Neural progenitor cell (in vitro differentiated cells): ENCODE measurements around the gene OFD1. TPM values are rescaled to one million over a fixed set of nuclear protein-coding genes. Genes with fewer than 3 reads are reported as not detected.

ENCODE experiments used
- DNase-seq: peaks from one replicate; pipeline ENCODE4 v3.0.0-alpha.2; 2016; ENCODE audit warnings: low spot score
- H2AFZ ChIP-seq: fragments of 200-600 bp; sonication (generic); replicated peaks from 2 replicates; pipeline ENCODE4 v1.6.1; 2016; ENCODE audit warnings: antibody characterized with exemption
- H3F3A ChIP-seq: fragments of 200-600 bp; sonication (generic); 2 replicates; pipeline ENCODE4 v1.6.1; 2016; ENCODE audit warnings: antibody characterized with exemption, low read depth
- H3K27ac ChIP-seq: fragments of 200-600 bp; sonication (generic); 2 replicates; pipeline ENCODE4 v1.5.1; 2016; ENCODE audit warnings: mild to moderate bottlenecking
- H3K27me3 ChIP-seq: fragments of 200-600 bp; sonication (generic); 2 replicates; pipeline ENCODE4 v1.6.1; 2016; ENCODE audit warnings: mild to moderate bottlenecking, moderate library complexity
- H3K36me3 ChIP-seq: fragments of 200-600 bp; sonication (generic); 2 replicates; pipeline ENCODE4 v1.5.1; 2016
- H3K4me1 ChIP-seq: fragments of 200-600 bp; sonication (generic); 2 replicates; pipeline ENCODE4 v1.6.1; 2016; ENCODE audit warnings: mixed run types
- H3K4me2 ChIP-seq: fragments of 200-600 bp; sonication (generic); 2 replicates; pipeline ENCODE4 v1.6.1; 2016
- H3K4me3 ChIP-seq: fragments of 200-600 bp; sonication (generic); 2 replicates; pipeline ENCODE4 v1.5.1; 2016
- H3K79me2 ChIP-seq: fragments of 200-600 bp; sonication (generic); 2 replicates; pipeline ENCODE4 v1.6.1; 2016; ENCODE audit warnings: low read depth
- H3K9ac ChIP-seq: fragments of 200-600 bp; sonication (generic); 2 replicates; pipeline ENCODE4 v1.6.1; 2016
- H3K9me3 ChIP-seq: fragments of 200-600 bp; sonication (generic); 2 replicates; pipeline ENCODE4 v1.5.1; 2016; ENCODE audit warnings: low read depth
- H4K20me1 ChIP-seq: fragments of 200-600 bp; sonication (generic); 2 replicates; pipeline ENCODE4 v1.6.1; 2016; ENCODE audit warnings: low read depth
- H3K27ac Mint-ChIP-seq: 3 replicates; pipeline ENCODE4 v1.8.0; 2021; ENCODE audit warnings: mixed read lengths
- H3K27me3 Mint-ChIP-seq: 2 replicates; pipeline ENCODE4 v1.8.0; 2022; ENCODE audit warnings: low read depth, mild to moderate bottlenecking, inconsistent platforms, moderate library complexity, mixed read lengths; ENCODE audit not compliant: insufficient read depth
- H3K36me3 Mint-ChIP-seq: 3 replicates; pipeline ENCODE4 v1.8.0; 2021; ENCODE audit warnings: mixed read lengths
- H3K4me1 Mint-ChIP-seq: 3 replicates; pipeline ENCODE4 v1.8.0; 2021; ENCODE audit warnings: mixed read lengths
- H3K4me3 Mint-ChIP-seq: 3 replicates; pipeline ENCODE4 v1.8.0; 2021; ENCODE audit warnings: mild to moderate bottlenecking, moderate library complexity, mixed read lengths
- H3K9me3 Mint-ChIP-seq: 3 replicates; pipeline ENCODE4 v1.8.0; 2020; ENCODE audit warnings: mixed read lengths
- CTCF ChIP-seq: fragments of 200-600 bp; sonication (generic); IDR thresholded peaks from 2 replicates; pipeline ENCODE4 v1.5.1; 2017; ENCODE audit warnings: antibody characterized with exemption, mild to moderate bottlenecking
- EZH2 ChIP-seq: fragments of 200-600 bp; sonication (generic); IDR thresholded peaks from 2 replicates; pipeline ENCODE4 v1.6.1; 2017; ENCODE audit warnings: antibody characterized with exemption, mild to moderate bottlenecking, moderate library complexity
- EZH2phosphoT487 ChIP-seq: fragments of 200-600 bp; sonication (generic); IDR thresholded peaks from 2 replicates; pipeline ENCODE4 v1.6.1; 2017; ENCODE audit warnings: antibody characterized with exemption
- total RNA-seq: library from RNA; depleted of rRNA; stranded (reverse); fragments of >200 nt; gene quantifications from 2 replicates; pipeline ENCODE4 v1.2.3, GENCODE V29; 2015; ENCODE audit warnings: low replicate concordance

OFD1 gene
- 23.3 and 36.0 TPM in 2 replicates for total RNA-seq

- no peaks in the 10 kb centered on the region for H3K27me3 ChIP-seq
- H2AFZ ChIP-seq: peak within 1 kb of the TSS; percentile 74
Observed at GRCh38 chrX:13734278-13735172, at the start of gene OFD1, which contains the start of gene TRAPPC2. OFD1 (plus strand) TSS chrX:13734748; CDS start chrX:13735072, 324 bp downstream. TRAPPC2 (minus strand) TSS chrX:13734620; CDS start chrX:13719963, 14,657 bp downstream.

GRCh38 chrX:13685126-13685763 lies 49.3 kb upstream of the OFD1 start:
- Histone ChIP-seq H3K4me1 (no peaks in the 10 kb centered on the region), H2AFZ (no peak overlapping the region), H3K9me3 (no peaks in the 10 kb centered on the region), H3K27ac (no peak overlapping the region), H3K4me3 (no peak overlapping the region), H3K27me3 (peaks cover 19% of the 10 kb centered on the region), H3K4me2 (no peak overlapping the region), H4K20me1 (peaks cover 2% of the 10 kb centered on the region), H3K79me2 (peaks cover 12% of the 10 kb centered on the region), H3K36me3 (no peaks in the 10 kb centered on the region), H3F3A (no peaks in the 10 kb centered on the region), H3K9ac (no peak overlapping the region)
- Mint-ChIP-seq H3K4me3 (no peak overlapping the region), H3K9me3 (no peaks in the 10 kb centered on the region), H3K4me1 (peaks cover 1% of the 10 kb centered on the region), H3K27me3 (no peaks in the 10 kb centered on the region), H3K27ac (no peak overlapping the region), H3K36me3 (no peaks in the 10 kb centered on the region)
- TF ChIP-seq EZH2 (no peak), CTCF (no peak), EZH2phosphoT487 (no peak)
- DNase-seq: no peak

More at GRCh38 chrX:13734278-13735172, at the start of gene OFD1, which contains the start of gene TRAPPC2:
- Mint-ChIP-seq H3K4me1 (peaks cover 14% of the 10 kb centered on the region), H3K36me3 (peaks cover 10% of the 10 kb centered on the region), H3K27ac (peak within 1 kb of the TSS; percentile 83), H3K27me3 (peaks cover 2% of the 10 kb centered on the region), H3K4me3 (peak within 1 kb of the TSS; percentile 91), H3K9me3 (peaks cover 10% of the 10 kb centered on the region)
- DNase-seq: peak; percentile 94
- TF ChIP-seq EZH2phosphoT487: no peak
- no peak for TF ChIP-seq EZH2
- TF ChIP-seq CTCF: no peak
- H3F3A ChIP-seq: peaks cover 3% of the 10 kb centered on the region
- no peaks in the 10 kb centered on the region for H3K9me3 ChIP-seq
- H4K20me1 ChIP-seq: no peaks in the 10 kb centered on the region
- H3K79me2 ChIP-seq: peaks cover 59% of the 10 kb centered on the region
- peak within 1 kb of the TSS; percentile 92 for H3K27ac ChIP-seq
- peaks cover 5% of the 10 kb centered on the region for H3K36me3 ChIP-seq
- peak within 1 kb of the TSS; percentile 70 for H3K4me2 ChIP-seq
- H3K4me3 ChIP-seq: peak within 1 kb of the TSS; percentile 74
- H3K4me1 ChIP-seq: no peaks in the 10 kb centered on the region
- H3K9ac ChIP-seq: peak within 1 kb of the TSS; percentile 81

GRCh38 chrX:13687203-13687602 lies 47.3 kb upstream of the OFD1 start:
- H3K36me3 ChIP-seq: no peaks in the 10 kb centered on the region
- Mint-ChIP-seq H3K27ac (no peak overlapping the region), H3K9me3 (no peaks in the 10 kb centered on the region), H3K4me3 (no peak overlapping the region), H3K27me3 (no peaks in the 10 kb centered on the region), H3K36me3 (peaks cover 1% of the 10 kb centered on the region), H3K4me1 (peaks cover 9% of the 10 kb centered on the region)
- no peak overlapping the region for H3K4me3 ChIP-seq
- H4K20me1 ChIP-seq: peaks cover 12% of the 10 kb centered on the region
- no peak overlapping the region for H2AFZ ChIP-seq
- no peak for DNase-seq
- H3K9ac ChIP-seq: no peak overlapping the region
- H3K27me3 ChIP-seq: peaks cover 19% of the 10 kb centered on the region
- H3F3A ChIP-seq: no peaks in the 10 kb centered on the region
- no peak overlapping the region for H3K27ac ChIP-seq
- H3K79me2 ChIP-seq: peaks cover 32% of the 10 kb centered on the region
- TF ChIP-seq EZH2phosphoT487 (no peak), CTCF (no peak), EZH2 (no peak)
- no peak overlapping the region for H3K4me2 ChIP-seq
- H3K4me1 ChIP-seq: peaks cover 4% of the 10 kb centered on the region
- no peaks in the 10 kb centered on the region for H3K9me3 ChIP-seq
